Uterus (tissue), 2 donors: Measurements from ENCODE around the gene TAS2R3.
"Not testable (repeated sequence)": the region's sequence is repeated elsewhere in the genome, so short reads cannot be mapped to it uniquely, and the experiment has no call there.

Experiments used
- CTCF ChIP-seq, 4 experiments: fragments of 200-600 bp in 2 of 4; fragments of 450-650 bp in 2 of 4; sonication (generic) in 2 of 4; IDR thresholded peaks; one replicate each; pipeline ENCODE4 v1.5.1; 2016 to 2019; ENCODE audit warnings: antibody characterized with exemption in 4 of 4, mild to moderate bottlenecking in 2 of 4, moderate library complexity in 1 of 4
- POLR2A ChIP-seq, 2 donors: fragments of 450-650 bp; IDR thresholded peaks; one replicate each; pipeline ENCODE4 v1.6.1; 2016; ENCODE audit warnings: antibody characterized with exemption in 2 of 2, mild to moderate bottlenecking in 1 of 2, moderate library complexity in 1 of 2

DNA sequence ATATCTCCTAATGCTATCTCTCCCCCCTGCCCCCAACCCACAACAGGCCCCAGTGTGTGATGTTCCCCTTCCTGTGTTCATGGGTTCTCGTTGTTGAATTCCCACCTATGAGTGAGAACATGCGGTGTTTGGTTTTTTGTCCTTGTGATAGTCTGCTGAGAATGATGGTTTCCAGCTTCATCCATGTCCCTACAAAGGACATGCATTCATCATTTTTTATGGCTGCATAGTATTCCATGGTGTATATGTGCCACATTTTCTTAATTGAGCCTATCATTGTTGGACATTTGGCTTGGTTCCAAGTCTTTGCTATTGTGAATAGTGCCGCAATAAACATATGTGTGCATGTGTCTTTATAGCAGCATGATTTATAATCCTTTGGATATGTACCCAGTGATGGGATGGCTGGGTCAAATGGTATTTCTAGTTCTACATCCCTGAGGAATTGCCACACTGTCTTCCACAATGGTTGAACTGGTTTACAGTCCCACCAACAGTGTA, 6.2 kb downstream of the TAS2R3 start:
- not testable (repeated sequence) for TF ChIP-seq CTCF, POLR2A (IDR thresholded peaks at IDR 0.05)
